HG02970 (cell line): ENCODE results near the gene RASD1.
"Not testable (repeated sequence)": the region's sequence is repeated elsewhere in the genome, so short reads cannot be mapped to it uniquely, and the experiment has no call there.

Experiments used
- ATAC-seq: cut with Tn5 transposase; IDR thresholded peaks from one replicate; pipeline ENCODE4 v1.9.1; 2021; ENCODE audit warnings: mild to moderate bottlenecking, moderate library complexity, moderate number of reproducible peaks; ENCODE audit not compliant: unreplicated experiment, low FRiP score

RASD1 gene

GRCh38 chr17:17499402-17500145 lies 3.4 kb upstream of the RASD1 start:
- no peak for ATAC-seq

GRCh38 chr17:17498606-17499301 lies 2.6 kb upstream of the RASD1 start:
- no peak for ATAC-seq

- no peak for ATAC-seq
Measured at GRCh38 chr17:17497845-17498520, 1.8 kb upstream of the RASD1 start.

- no peak for ATAC-seq
Measured at GRCh38 chr17:17497065-17497844, 1.1 kb upstream of the RASD1 start.

DNA sequence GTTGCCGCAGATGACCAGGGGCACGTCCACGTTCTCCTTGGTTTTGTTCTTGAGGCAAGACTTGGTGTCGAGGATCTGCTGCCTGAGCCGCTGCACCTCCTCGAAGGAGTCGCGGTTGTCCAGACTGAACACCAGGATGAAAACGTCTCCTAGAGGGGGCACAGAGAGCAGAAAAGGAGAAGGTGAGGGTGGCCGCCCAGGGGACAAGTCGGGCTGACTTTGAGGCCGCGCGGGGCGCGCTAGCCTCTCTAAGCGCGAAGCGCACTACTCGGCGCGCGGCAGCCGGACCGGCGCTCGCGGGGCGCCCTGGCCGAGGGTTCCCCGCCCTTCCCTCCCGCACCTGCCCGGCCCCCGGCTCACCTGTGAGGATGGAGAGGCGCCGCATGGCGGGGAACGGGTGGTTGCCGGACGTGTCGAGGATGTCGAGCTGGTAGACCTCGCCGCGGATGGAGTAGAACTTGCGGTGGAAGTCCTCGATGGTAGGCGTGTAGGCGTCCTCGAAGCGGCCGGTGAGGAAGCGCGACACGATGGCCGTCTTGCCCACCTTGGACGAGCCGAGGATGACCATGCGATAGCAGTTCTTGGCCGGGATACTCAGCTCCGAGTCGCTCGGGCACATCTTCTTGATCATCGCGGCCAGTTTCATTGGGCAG lies 533 bp downstream of the RASD1 start:
- no peak for ATAC-seq

DNA sequence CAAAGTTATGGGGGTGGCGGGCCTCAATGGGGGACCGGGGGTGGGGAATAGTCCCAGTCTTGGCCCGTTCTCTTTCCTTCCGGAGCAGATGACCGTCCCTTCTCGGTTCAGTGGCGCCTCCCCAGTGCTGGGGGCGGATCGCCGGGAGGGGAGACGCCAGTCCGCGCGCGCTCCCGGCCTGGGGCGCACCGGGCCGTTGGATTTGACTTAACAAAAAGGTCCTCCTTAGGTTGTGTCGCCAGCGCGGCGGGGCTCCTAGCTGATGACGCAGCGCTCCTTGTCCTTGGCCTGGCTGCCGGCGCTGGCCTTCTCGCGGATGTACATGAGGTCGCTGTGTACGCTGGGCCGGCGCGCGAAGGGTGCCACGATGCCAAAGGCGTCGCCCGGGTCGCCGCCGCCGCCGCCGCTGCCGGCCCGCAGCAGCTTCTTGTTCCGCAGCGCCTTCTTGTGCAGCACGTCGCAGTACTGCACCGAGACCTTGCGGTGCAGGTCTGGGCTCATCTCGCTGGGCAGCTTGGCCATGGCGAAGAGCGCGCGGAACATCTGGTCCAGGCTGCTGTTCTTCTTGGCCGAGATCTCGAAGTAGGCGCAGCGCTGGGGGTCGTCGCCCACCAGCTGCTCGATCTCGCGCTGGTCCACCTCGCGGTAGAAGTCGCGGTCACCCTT lies 1.2 kb downstream of the RASD1 start:
- ATAC-seq = no peak

DNA sequence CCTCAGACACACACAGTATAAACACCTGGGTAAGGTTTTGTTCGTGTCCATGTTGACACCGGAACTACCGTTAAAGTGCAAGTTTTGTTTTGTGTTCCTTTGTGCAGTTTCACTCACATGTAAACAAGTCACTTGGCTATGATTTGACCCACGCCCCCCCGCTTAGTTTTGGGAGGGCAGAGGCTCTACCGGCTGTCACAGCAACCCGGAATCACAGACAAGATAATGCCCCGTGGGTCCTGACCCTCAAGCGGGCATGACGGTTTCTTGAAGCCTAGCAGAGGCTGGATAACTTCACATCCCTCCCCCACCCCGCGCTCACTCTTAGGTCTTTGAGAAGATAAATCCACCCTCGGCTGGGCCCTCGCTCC lies 1.7 kb downstream of the RASD1 start:
- ATAC-seq = no peak

GRCh38 chr17:17493986-17494466 lies 2.2 kb downstream of the RASD1 start:
- ATAC-seq = no peak

GRCh38 chr17:17493249-17493985 lies 2.8 kb downstream of the RASD1 start:
- ATAC-seq = no peak

DNA sequence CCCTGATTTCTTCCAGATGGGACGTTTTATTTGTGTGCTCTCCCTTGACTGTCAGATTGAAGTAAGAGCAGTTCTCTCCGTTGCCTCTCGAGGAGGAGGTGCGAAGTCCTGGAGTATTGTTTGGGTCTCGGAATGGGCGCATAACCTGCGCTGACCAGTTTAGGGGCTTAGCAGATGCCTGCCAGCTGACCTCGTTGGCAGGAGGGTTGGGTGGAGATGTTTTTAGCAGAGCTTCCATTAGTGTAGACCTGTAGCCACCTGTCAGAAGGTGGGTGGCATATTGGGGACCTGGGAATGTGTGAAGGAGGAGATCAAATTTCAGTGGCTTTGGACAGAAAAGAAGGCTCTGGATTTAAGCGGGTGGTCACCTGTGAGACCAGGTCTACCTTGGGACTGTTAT lies 3.6 kb downstream of the RASD1 start:
- no peak for ATAC-seq

GRCh38 chr17:17492085-17492484 lies 4.1 kb downstream of the RASD1 start:
- ATAC-seq = no peak

- ATAC-seq = no peak
Measured at GRCh38 chr17:17491546-17491988, 4.6 kb downstream of the RASD1 start.

DNA sequence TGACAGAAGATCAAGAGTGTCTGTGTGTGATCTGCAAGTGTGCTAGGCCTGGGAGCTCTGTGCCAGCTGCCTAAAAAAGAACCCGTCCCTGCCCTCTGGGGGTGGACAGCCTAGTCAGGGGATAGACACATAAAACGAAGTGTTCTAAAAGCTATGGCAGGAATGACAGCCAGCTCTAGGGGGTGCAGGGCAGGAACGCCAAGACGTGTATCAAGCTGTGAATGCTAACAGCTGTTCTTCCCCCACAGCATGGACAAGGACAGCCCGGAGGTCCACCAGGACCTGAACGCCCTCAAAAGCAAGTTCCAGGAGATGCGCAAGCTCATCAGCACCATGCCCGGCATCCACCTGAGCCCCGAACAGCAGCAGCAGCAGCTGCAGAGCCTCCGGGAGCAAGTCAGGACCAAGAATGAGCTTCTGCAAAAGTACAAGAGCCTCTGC lies 5.1 kb downstream of the RASD1 start:
- ATAC-seq = no peak

DNA sequence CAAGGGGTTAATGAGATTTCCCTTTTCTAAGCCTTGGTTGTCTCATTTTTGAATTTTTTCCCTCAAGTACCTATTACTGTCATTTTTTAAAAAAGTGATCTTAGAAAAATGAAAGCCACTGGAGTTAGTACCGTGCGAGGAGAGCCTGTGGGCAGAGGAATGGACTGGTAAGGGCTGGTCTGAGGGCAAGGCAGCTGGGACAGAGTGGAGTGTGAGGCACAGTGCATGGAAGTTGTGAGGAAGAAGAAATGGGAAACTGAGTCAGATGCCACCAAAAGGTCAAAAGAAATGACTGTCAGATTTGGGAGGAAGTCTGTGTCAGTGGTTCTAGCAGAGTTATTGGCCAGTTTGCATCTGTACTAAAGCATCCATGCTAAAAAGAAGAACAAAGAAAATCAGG lies 8.2 kb downstream of the RASD1 start:
- no peak for ATAC-seq

DNA sequence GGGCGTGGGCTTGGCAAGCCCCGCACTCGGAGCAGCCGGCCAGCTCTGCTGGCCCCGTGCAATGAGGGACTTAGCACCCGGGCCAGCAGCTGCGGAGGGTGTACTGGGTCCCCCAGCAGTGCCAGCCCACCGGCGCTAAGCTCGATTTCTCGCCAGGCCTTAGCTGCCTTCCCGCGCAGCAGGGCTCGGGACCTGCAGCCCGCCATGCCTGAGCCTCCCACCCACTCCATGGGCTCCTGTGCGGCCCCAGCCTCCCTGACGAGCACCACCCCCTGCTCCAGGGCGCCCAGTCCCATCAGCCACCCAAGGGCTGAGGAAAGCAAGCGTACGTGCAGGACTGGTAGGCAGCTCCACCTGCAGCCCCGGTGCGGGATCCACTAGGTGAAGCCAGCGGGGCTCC lies 9.8 kb downstream of the RASD1 start:
- ATAC-seq = not testable (repeated sequence)

DNA sequence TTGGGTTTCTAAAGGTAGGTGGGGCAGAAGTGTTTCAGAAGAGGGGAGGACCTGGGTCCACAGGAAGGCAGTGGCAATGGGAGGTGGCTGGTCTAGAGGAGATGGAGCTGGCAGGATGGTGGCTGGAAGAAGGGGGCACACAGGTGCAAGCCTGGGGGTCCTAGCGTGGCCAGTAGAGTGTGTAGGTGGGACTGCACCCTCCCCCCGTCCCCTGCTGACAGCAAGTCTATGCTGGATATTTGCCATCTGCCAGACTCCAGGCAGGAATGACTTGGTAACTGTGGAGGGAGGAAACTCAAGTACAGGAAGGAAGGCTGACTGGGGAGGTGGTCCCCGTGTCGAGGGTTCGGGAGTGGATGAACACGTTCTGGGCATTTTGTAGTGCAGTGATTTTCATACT lies 10.8 kb downstream of the RASD1 start:
- no peak for ATAC-seq

- no peak for ATAC-seq
Measured at GRCh38 chr17:17484451-17484899, 11.7 kb downstream of the RASD1 start.

- ATAC-seq = no peak
Measured at GRCh38 chr17:17481860-17482259, 14.3 kb downstream of the RASD1 start.
